HepG2 (cell line): ENCODE results near the gene PIWIL4. TPM values are rescaled to one million over a fixed set of nuclear protein-coding genes. Genes with fewer than 3 reads are reported as not detected.

ENCODE experiments used
- ATAC-seq: fragments of 200-7000 bp; cut with Tn5 transposase; 3 replicates; pipeline ENCODE4 v1.9.1; 2020; ENCODE audit warnings: mild to moderate bottlenecking, moderate library complexity
- BruUV-seq: library from RNA; stranded (reverse); fragments of 400-500 nt; replicated peaks from 2 replicates; lab custom pipeline; 2021; lab: Mats Ljungman, UMichigan
- CTCF ChIA-PET: fragments of 300-600 bp; formaldehyde crosslinking; extraction: SDS; loops from one replicate; lab custom pipeline; 2021; ENCODE audit warnings: low total read pairs, inconsistent platforms, low intra/inter-chr PET ratio; lab: Yijun Ruan, JAX
- POLR2A ChIA-PET: fragments of 350-600 bp; sonication (Branson Sonifier 250); formaldehyde crosslinking; loops from one replicate; lab custom pipeline; 2020; ENCODE audit warnings: antibody characterized with exemption, inconsistent platforms; lab: Yijun Ruan, JAX
- DNase-seq: peaks from one replicate; pipeline ENCODE4 v3.0.0-alpha.2; 2015; ENCODE audit warnings: low spot score
- FAIRE-seq: peaks from 3 replicates; lab custom pipeline; 2011; peaks lifted over from hg19 to GRCh38; lab: Jason Lieb, UNC
- H2AFZ ChIP-seq: one replicate; pipeline ENCODE4 v1.6.1; 2011; ENCODE audit warnings: low read length, inconsistent platforms
- H3K27ac ChIP-seq: fragments of 300-600 bp; 3 replicates; pipeline ENCODE4 v1.8.0; 2011; ENCODE audit warnings: mixed run types, mild to moderate bottlenecking, mixed read lengths, low read length, inconsistent platforms; ENCODE audit not compliant: insufficient read depth; ENCODE audit errors: extremely low read length
- H3K27me3 ChIP-seq, 2 experiments: fragments of 200-600 bp in 1 of 2; 2 replicates in 1 of 2; 3 replicates in 1 of 2; pipeline versions ENCODE4 v1.6.0 to v1.8.0; 2011; ENCODE audit warnings: low read length in 2 of 2, mild to moderate bottlenecking in 2 of 2, moderate library complexity in 2 of 2, inconsistent platforms in 1 of 2; ENCODE audit not compliant: insufficient read depth in 2 of 2, control insufficient read depth in 1 of 2
- H3K36me3 ChIP-seq, 2 experiments: fragments of 200-600 bp in 1 of 2; replicated peaks in 1 of 2; 2 replicates in 1 of 2; 3 replicates in 1 of 2; pipeline versions ENCODE4 v1.5.1 to v1.8.0; 2011; ENCODE audit warnings: low read length in 2 of 2, inconsistent platforms in 1 of 2; ENCODE audit not compliant: insufficient read depth in 2 of 2, control insufficient read depth in 1 of 2
- H3K4me1 ChIP-seq: 2 replicates; pipeline ENCODE4 v1.5.1; 2012; ENCODE audit warnings: low read length, inconsistent platforms; ENCODE audit not compliant: insufficient read depth
- H3K4me2 ChIP-seq: 2 replicates; pipeline ENCODE4 v1.6.0; 2011; ENCODE audit warnings: low read depth, low read length, inconsistent platforms
- H3K4me3 ChIP-seq, 3 experiments: fragments of 200-600 bp in 1 of 3; sonication (generic), shearing (Covaris generic) in 1 of 3; replicated peaks in 1 of 3; 2 replicates each; pipeline ENCODE4 v1.5.1; 2011 to 2016; ENCODE audit warnings: low read length in 3 of 3, inconsistent platforms in 2 of 3, low read depth in 2 of 3, mild to moderate bottlenecking in 2 of 3, control low read depth in 1 of 3, mixed read lengths in 1 of 3; ENCODE audit not compliant: insufficient read depth in 1 of 3
- H3K79me2 ChIP-seq: one replicate; pipeline ENCODE4 v1.6.1; 2011; ENCODE audit warnings: low read length, inconsistent platforms; ENCODE audit not compliant: insufficient read depth
- H3K9ac ChIP-seq: 2 replicates; pipeline ENCODE4 v1.6.0; 2011; ENCODE audit warnings: mild to moderate bottlenecking, low read depth, low read length, inconsistent platforms; ENCODE audit not compliant: insufficient read depth
- H3K9me3 ChIP-seq: 2 replicates; pipeline ENCODE4 v1.5.1; 2012; ENCODE audit warnings: mild to moderate bottlenecking, low read length
- H4K20me1 ChIP-seq: 2 replicates; pipeline ENCODE4 v1.6.0; 2011; ENCODE audit warnings: inconsistent platforms, mild to moderate bottlenecking, low read length, moderate library complexity; ENCODE audit not compliant: insufficient read depth
- HNF4G ChIP-seq, 2 experiments: sonication (generic) in 1 of 2; formaldehyde crosslinking in 1 of 2; IDR thresholded peaks; 2 replicates each; pipeline versions ENCODE4 v1.4.0 to v1.6.1; 2011 to 2020; ENCODE audit warnings: borderline replicate concordance in 2 of 2, low read depth in 2 of 2, mild to moderate bottlenecking in 2 of 2, low read length in 1 of 2, missing genetic modification reagents in 1 of 2, moderate library complexity in 1 of 2
- ISX ChIP-seq: sonication (generic); formaldehyde crosslinking; conservative IDR thresholded peaks from 2 replicates; pipeline ENCODE4 v1.5.0; 2020; ENCODE audit warnings: missing genetic modification reagents
- MAFF ChIP-seq: IDR thresholded peaks from 2 replicates; pipeline ENCODE4 v1.6.1; 2011; ENCODE audit warnings: low read depth, low read length, improper control_type of control experiment
- MAFK ChIP-seq, 2 experiments: IDR thresholded peaks in 1 of 2; conservative IDR thresholded peaks in 1 of 2; 2 replicates each; pipeline ENCODE4 v1.6.1; 2011; ENCODE audit warnings: improper control_type of control experiment in 2 of 2, low read length in 2 of 2
- PAWR ChIP-seq: sonication (generic); formaldehyde crosslinking; IDR thresholded peaks from 2 replicates; pipeline ENCODE4 v1.4.0; 2020; ENCODE audit warnings: missing genetic modification reagents, mild to moderate bottlenecking, borderline replicate concordance
- PCBP2 ChIP-seq: fragments of 200-400 bp; formaldehyde crosslinking; optimal IDR thresholded peaks from 2 replicates; pipeline ENCODE3; 2018; ENCODE audit warnings: low read length, low read depth; ENCODE audit not compliant: poor library complexity, severe bottlenecking
- TCF7L2 ChIP-seq: IDR thresholded peaks from 2 replicates; pipeline ENCODE4 v1.6.1; 2011; ENCODE audit warnings: mild to moderate bottlenecking, low read depth, low read length, moderate library complexity
- ZNF557 ChIP-seq: sonication (generic); formaldehyde crosslinking; IDR thresholded peaks from 2 replicates; pipeline ENCODE4 v1.4.0; 2020; ENCODE audit warnings: missing genetic modification reagents
- WGBS: methylation state at CpG from one replicate; pipeline ENCODE4 v1.1.6; 2017; ENCODE audit warnings: low lambda C conversion rate; 5-methylcytosine and 5-hydroxymethylcytosine counted together
- in situ Hi-C: cut with HindIII; loops from 2 replicates; pipeline ENCODE4 v1.10.0; 2017; ENCODE audit warnings: low pct_unique_long_range_greater_than_20kb; ENCODE audit not compliant: extremely low pct_ligation_motif_present
- intact Hi-C: fragments of 100-400 bp; cut with micrococcal nuclease; formaldehyde crosslinking; loops from one replicate; pipeline ENCODE4 v1.10.0; 2022; ENCODE audit not compliant: unreplicated experiment
- polyA plus RNA-seq, 8 experiments: library from polyadenylated mRNA; depleted of rRNA in 3 of 8; stranded (reverse) in 7 of 8; unstranded in 1 of 8; fragments of >200 nt; fragmentation: Illumina TruSeq in 4 of 8; extraction: Trizol in 4 of 8; gene quantifications; 2 replicates each; pipeline versions ENCODE4 v1.2.1 to v1.2.3, GENCODE V29; 2011 to 2016; ENCODE audit warnings: low read depth in 4 of 8, missing spikeins in 1 of 8, mixed read lengths in 1 of 8; ENCODE audit not compliant: insufficient read depth in 1 of 8
- total RNA-seq, 5 experiments: library from RNA; depleted of rRNA; stranded (reverse); fragments of >200 nt; fragmentation: Illumina TruSeq; extraction: Trizol; gene quantifications; 2 replicates each; pipeline ENCODE4 v1.2.3, GENCODE V29; 2016; ENCODE audit warnings: low read depth in 1 of 5

Gene PIWIL4
- total and polyA plus RNA-seq, 2 of the 13 experiments (the other 11 are each of a cell fraction or from before 2014, with no cell fraction given): 0.08 TPM; not detected in 1

GRCh38 chr11:94666792-94667721 lies 99.9 kb downstream of the PIWIL4 start:
- no TSS peak for BruUV-seq
- FAIRE-seq (no peak), ATAC-seq (no peak), DNase-seq (no peak)
- intact Hi-C loops (no loop called here), in situ Hi-C loops (no loop called here)
- Histone ChIP-seq H2AFZ (no peak overlapping the region), H3K9ac (no peak overlapping the region), H3K4me3 (no peak overlapping the region), H3K36me3 (no peaks in the 10 kb centered on the region), H3K79me2 (no peaks in the 10 kb centered on the region), H3K27me3 (peaks cover 0 to 3% of the 10 kb centered on the region in 2 experiments; a peak in 1 of 5 replicates), H3K4me1 (no peaks in the 10 kb centered on the region), H3K4me2 (no peak overlapping the region), H4K20me1 (no peaks in the 10 kb centered on the region), H3K27ac (no peak overlapping the region), H3K9me3 (no peaks in the 10 kb centered on the region)
- ChIA-PET CTCF (no interaction called here), POLR2A (no interaction called here)
- no peak for TF ChIP-seq TCF7L2
- no peak for TF ChIP-seq ISX
- 0 out of 2 replicates have a peak, but pooled peaks have one; percentile 27 for TF ChIP-seq MAFF
- TF ChIP-seq MAFK (conservative IDR thresholded peaks at IDR 0.05 in 1 of 2, IDR thresholded peaks at IDR 0.05 in 1 of 2; ENCODE audit: low read length in 2 of 2): peak; percentile 24 to 52; a peak in 1 of 4 replicates
- no peak for TF ChIP-seq ZNF557 (CRISPR knock-in tag)
- 3% methylated on average over 7 of the region's 7 CpGs for WGBS

GRCh38 chr11:94668212-94668793 lies 101.1 kb downstream of the PIWIL4 start:
- H3K79me2 ChIP-seq: no peaks in the 10 kb centered on the region
- no peak overlapping the region for H2AFZ ChIP-seq
- no peak for DNase-seq
- intact Hi-C loops: no loop called here
- POLR2A ChIA-PET: no interaction called here
- H3K4me3 ChIP-seq: no peak overlapping the region
- H3K27me3 ChIP-seq: peaks cover 0 to 3% of the 10 kb centered on the region in 2 experiments; a peak in 1 of 5 replicates
- no peaks in the 10 kb centered on the region for H3K9me3 ChIP-seq
- no peaks in the 10 kb centered on the region for H3K36me3 ChIP-seq
- H4K20me1 ChIP-seq: no peaks in the 10 kb centered on the region
- no peak overlapping the region for H3K4me2 ChIP-seq
- in situ Hi-C loops: no loop called here
- H3K9ac ChIP-seq: no peak overlapping the region
- H3K27ac ChIP-seq: no peak overlapping the region
- FAIRE-seq: no peak
- BruUV-seq: no TSS peak
- H3K4me1 ChIP-seq: no peaks in the 10 kb centered on the region
- WGBS: 0% methylated on average over 2 of the region's 2 CpGs
- no peak for TF ChIP-seq PAWR (CRISPR knock-in tag)
- no peak for TF ChIP-seq HNF4G (IDR thresholded peaks at IDR 0.05; ENCODE audit: borderline replicate concordance, low read depth, low read length)
- no peak for TF ChIP-seq HNF4G (CRISPR knock-in tag; IDR thresholded peaks at IDR 0.05; ENCODE audit: borderline replicate concordance, low read depth)
- TF ChIP-seq PCBP2: no peak
- peak; percentile 19 to 55; a peak in 2 of 4 replicates for TF ChIP-seq MAFK (conservative IDR thresholded peaks at IDR 0.05 in 1 of 2, IDR thresholded peaks at IDR 0.05 in 1 of 2; ENCODE audit: low read length in 2 of 2)
- ATAC-seq: no peak
- CTCF ChIA-PET: no interaction called here
